DMS 273 (cell line): ENCODE measurements around the gene CDC6.

Experiments used
- DNase-seq: peaks from one replicate; lab custom pipeline; 2025; ENCODE audit not compliant: unreplicated experiment; lab: John Stamatoyannopoulos, UW

CDC6 gene

GRCh38 chr17:40310882-40311391, 23.3 kb downstream of the CDC6 start:
- peak; percentile 41 for DNase-seq

DNA sequence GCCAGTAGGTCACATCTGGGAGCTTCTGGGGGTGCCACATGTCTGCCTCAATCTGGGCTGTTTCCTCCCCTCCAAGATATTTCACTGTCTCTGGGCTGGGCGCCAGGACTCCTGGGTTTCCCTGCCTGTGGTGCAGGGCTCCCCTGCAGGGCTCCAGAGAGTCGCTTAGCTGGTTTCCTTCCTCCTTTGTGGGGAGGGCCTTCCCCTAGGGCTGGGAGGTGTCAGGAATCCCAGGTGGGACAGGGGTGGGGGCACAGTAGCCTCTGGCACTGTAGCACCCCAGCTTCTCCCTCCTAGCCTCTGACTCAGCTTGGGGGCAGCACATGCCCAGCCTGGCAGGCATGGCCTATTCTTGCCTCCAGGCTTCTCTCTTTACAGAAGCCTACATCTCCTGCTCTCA, 23.9 kb downstream of the CDC6 start:
- peak; percentile 83 for DNase-seq

- no peak for DNase-seq
Measured at GRCh38 chr17:40312131-40312731, 24.6 kb downstream of the CDC6 start.

DNA sequence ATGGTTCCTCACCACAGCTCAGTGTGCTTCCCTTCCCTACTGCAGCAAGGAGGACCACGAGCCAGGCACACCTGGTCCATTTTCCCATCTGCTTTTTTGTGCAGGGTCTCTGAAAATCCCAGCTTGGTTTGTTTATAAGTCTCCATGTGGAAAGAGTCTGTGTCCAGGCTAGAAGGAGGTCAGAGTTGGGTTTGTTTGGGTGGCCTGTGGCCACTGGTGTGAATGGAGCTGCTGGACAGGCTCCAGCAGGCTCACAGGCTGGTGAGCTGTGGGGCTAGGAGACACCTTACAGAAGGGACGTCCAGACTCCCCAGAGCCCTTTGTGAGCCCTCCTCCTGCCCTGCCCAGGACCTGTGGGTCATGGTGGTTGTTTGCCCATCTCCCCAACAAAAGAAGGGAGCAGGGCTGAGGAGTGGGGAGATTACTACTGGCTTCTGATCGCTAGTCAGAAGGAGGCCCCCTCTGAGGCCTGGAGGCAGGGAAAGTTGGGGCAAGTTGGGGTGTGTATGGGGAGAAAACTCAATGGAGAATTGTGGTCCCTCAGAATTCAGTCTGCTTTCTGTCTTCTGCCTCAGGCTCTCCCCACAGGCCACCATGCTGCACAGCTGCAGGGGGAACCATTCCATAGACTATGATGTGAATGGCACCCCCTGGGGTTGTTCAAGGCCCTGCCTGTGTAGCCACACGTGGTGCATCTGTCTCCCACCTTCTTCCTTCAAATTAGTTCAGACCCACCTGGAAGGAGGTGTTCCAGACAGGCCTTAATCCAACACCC, 25.4 kb downstream of the CDC6 start:
- DNase-seq = no peak

GRCh38 chr17:40313668-40314583, 26.2 kb downstream of the CDC6 start:
- DNase-seq = peak; percentile 86

GRCh38 chr17:40314584-40314956, 26.9 kb downstream of the CDC6 start:
- peak; percentile 91 for DNase-seq

DNA sequence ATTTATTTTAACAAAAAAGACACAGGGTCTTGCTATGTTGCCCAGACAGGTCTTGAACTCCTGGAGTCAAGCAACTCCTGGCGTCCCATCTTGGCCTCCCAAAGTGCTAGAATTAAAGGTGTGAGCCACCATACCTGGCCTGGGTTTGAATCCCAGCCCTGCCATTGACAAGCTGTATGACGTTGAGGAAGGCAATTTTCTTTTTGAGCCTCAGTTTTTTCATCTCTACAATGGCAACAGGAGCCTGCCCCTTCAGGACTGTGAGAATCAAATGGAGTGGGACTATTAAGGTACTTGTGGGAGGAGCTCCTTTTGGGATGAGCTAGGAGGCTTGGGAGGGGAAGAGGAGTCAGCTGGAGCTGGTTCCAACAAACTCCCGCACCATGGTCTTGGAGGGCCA, 27.5 kb downstream of the CDC6 start:
- no peak for DNase-seq

- no peak for DNase-seq
Measured at GRCh38 chr17:40315678-40316570, 28.2 kb downstream of the CDC6 start.

GRCh38 chr17:40316571-40317344, 29.1 kb downstream of the CDC6 start:
- peak; percentile 67 for DNase-seq

- peak; percentile 84 for DNase-seq
Measured at GRCh38 chr17:40317345-40317873, 29.7 kb downstream of the CDC6 start.

GRCh38 chr17:40317880-40318829, 30.5 kb downstream of the CDC6 start:
- peak; percentile 98 for DNase-seq

DNA sequence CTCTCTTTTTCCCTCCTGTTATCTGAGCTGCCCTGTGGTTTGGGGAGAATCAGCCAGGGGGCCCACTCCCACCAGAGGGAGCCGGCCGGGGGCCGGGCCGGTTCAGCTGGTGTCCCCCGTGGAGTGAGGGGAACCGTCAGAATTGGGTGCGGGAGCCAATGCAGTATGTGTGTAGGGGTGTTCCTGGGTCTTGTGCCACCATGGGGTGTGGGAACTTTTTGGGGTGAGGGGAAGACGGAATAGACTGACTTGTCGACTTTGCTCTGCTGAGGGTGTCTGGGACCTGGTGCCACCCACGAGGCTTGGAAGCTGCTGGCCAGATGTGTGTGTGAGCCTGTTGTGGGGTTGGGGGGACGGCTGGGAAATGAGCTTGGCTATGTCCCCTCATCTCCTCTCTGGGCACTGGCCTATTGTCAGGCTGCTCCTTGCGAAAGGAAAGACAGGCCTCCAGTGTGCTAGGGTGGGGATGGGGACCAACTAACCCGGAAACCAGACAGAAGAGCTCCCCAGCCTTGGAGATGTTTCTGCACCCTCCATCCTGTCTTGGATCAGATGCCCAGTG, 31.2 kb downstream of the CDC6 start:
- peak; percentile 41 for DNase-seq

GRCh38 chr17:40319651-40320540, 32.2 kb downstream of the CDC6 start:
- peak; percentile 34 for DNase-seq

DNA sequence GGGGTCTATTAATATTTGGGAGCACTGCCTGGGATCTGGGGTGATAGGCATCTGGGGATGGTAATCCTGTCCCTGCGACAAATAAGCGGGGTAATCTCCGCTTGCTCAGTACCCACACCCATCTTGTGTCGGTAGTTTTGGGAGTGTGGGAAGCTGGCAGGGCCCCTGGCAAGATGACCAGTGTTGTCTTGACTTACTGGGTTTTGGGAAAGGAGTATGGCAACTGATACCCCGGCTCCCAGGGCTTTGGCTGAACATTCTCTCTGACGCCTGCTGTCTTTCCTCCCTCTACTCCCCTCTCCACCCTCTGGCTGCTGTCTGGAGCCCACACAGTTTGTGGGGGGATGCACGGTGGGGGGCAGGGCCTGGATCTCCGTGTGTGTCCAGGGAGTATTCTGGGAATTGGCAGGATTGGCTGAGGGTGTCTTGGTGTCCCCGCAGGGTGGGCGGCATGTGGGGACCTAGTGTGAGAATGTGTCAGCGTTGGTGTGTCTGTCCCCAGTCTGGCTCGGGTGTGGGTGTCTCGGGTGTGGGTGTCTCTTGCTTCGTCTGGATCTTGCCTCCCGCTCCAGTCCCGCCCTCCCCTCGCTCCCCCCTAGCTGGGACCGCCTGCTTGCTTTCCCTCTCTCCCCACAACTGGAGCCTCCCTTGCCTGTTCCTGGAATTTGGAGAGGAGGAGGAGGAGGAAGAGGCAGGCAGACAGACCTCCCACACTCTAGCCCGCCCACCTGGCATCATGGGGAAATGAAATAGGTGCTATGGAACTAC, 33.3 kb downstream of the CDC6 start:
- peak; percentile 86 for DNase-seq

DNA sequence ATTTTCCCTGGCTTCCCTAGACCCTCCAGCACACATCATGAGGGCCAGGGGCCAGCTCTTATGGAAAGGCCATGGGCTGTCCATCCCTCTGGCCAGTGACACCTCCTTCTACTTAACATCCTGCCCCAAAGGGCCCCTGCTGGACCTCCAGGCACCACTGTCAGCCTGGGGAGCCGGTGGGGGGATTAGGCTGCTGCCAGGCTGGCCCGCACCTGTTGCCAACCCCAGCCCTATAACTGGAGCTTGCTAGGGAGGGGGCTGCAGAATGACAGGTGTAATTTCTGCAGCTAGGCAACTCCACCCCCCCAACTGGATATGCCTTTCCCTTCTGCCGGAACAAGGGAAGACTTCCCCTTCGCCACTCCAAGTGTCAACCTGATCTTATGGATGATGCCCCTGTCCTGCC, 33.8 kb downstream of the CDC6 start:
- peak; percentile 85 for DNase-seq

GRCh38 chr17:40321961-40322357, 34.3 kb downstream of the CDC6 start:
- peak; percentile 88 for DNase-seq
